Hippocampal formation (tissue), 2 donors: ENCODE results near the gene SPP2.

Experiments used
- DNase-seq, 2 donors: peaks; one replicate each; lab custom pipeline; 2025; lab: John Stamatoyannopoulos, UW

Gene SPP2, protein sequence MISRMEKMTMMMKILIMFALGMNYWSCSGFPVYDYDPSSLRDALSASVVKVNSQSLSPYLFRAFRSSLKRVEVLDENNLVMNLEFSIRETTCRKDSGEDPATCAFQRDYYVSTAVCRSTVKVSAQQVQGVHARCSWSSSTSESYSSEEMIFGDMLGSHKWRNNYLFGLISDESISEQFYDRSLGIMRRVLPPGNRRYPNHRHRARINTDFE

GRCh38 chr2:234050455-234051135 is at the start of gene SPP2:
Gene SPP2 (plus strand): TSS chr2:234050702. CDS start chr2:234050787, 85 bp downstream.
- no peak for DNase-seq

DNA sequence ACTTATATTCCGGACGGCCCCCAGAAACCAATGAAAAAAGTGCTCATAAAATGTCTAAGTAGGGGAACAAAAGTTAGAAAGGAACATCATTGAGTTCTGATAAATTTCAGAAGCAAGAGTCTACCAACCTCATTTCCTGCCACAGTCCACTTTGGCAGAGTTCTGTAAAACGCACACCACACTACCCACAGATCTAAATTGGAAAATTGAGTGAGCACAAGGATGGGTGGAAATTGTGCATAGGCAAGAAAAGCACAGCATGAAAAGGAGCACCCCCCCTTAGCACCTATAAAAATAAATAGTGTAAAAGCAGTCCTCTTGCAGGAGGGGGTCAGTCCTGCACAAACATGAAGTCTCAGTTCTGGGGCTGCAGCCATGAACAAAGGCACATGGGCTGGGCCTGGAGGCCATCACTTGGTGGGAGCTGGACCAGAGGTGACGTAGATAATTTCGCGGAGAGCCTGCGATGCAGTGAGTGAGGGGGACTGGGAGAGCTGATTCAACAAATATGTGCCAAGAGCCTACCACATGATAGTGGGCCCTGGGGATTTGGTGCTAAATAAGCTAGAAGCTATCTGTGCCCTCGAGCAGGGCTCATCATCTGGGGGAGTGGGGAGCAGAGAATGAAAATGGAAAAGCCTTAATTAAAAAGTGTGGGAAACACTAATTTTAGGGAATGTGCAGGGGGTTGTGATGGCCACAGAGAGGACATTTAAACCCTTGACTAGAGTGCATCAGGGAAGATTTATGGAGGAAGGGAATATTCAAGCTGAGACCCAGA is 48.9 kb upstream of the SPP2 start:
- no peak for DNase-seq

- DNase-seq: no peak
Observed at GRCh38 chr2:234002281-234002680, 48.2 kb upstream of the SPP2 start.

DNA sequence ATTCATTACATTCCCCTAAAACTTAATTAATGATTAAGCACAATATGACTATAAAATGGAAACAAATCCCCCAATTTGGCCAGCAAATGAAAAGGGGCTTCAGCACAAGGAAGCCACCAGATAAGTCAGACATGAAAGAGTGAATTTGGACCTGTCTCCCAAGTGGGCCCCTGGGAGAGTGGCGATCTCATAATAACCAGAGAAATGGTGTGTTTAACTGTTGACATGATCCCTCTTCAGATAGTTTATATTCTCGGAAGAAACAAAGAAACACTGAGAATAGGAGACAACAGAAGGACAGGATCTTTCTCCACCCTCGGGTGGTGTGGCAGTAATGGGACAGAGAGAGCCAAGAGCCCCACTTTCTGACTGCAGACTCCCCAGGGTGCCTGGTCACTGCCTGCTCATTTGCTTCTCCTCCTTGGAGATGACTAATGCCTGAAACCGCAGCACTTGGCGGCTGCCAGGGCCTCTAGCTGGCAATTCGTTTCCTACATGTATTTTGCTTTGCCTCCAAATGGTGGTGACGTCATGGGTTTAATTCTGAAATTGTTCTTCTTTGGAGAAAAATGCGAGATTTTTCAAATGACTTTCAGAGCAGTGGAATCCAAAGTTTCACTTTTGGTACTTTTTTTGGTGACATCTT is 46.4 kb upstream of the SPP2 start:
- DNase-seq: no peak

DNA sequence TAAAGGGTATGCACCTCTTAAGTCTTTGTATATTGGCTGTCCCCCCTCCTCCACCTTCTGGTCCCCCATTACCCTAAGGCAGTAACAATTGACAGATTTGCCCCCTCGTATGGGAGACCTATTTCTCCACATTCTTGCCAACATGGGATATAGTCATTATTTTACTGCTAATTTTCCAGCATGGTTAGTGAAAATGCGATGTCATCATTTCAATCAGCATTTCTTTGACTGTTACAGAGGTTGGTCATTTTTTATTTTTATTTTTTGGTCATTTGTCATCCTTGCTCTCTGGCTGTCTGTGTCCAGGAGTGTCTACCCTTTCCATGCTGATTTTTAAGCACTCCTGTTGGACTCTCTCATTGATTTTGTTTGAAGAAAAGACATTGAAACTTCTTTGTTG is 45.4 kb upstream of the SPP2 start:
- DNase-seq: no peak

GRCh38 chr2:234006501-234006900 is 44.0 kb upstream of the SPP2 start:
- no peak for DNase-seq

DNA sequence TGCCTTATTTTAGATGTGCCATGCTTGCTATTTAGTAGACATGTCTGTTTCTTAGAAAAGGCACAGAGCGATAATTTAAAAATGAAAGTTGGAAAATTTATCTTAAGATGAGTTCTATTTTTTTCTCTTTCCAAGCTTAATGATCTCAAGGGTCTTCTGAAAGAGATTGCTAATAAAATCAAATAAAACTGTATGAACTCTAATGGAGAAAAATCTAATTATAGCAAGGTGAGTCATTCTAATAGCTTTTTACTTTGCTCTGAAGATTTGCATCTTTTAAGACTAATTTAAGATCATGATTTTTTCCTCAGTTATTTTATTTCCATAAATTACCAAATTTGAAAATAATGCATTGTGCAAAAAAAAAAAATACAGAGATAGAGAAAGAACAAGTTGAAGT is 36.1 kb upstream of the SPP2 start:
- no peak for DNase-seq

GRCh38 chr2:234015861-234016260 is 34.6 kb upstream of the SPP2 start:
- no peak for DNase-seq

DNA sequence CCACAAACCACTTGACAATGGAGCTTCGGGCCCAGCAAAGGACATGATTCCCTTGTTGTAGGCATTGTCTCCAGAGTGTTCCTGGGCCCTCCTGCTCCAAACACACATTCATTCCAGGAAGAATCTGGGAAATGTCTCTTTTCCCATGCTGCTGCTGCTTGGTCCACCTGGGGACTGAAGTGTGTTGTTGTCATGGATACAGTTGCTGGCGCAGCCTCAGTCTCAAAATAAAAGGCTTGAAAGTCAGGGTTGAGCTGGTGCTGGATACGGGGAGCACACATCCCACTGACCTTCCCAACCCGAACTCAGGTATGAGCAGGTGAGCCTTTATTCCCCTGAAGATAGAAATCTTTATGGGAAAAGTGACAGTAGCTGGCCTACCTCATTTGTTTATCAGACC is 30.6 kb upstream of the SPP2 start:
- DNase-seq: no peak

- no peak for DNase-seq
Observed at GRCh38 chr2:234020332-234020731, 30.2 kb upstream of the SPP2 start.

GRCh38 chr2:234022424-234022823 is 28.1 kb upstream of the SPP2 start:
- no peak for DNase-seq

DNA sequence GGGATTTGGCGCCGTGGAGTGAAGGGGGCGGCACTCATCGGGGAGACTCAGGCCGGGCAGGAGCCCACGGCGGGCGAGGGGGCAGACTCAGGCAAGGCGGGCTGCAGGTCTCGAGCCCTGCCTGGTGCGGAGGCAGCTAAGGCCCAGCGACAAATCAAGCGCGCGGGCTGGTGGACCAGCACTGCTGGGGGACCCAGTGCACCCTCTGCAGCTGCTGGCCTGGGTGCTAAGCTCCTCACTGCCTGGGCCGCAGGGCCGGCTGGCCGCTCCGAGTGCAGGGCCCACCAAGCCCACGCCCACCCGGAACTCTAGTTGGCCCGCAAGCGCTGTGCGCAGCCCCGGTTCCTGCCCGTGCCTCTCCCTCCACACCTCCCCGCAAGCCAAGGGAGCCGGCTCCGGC is 26.2 kb upstream of the SPP2 start:
- DNase-seq: no peak

- no peak for DNase-seq
Observed at GRCh38 chr2:234025466-234025865, 25.0 kb upstream of the SPP2 start.

- no peak for DNase-seq
Observed at GRCh38 chr2:234025891-234026401, 24.6 kb upstream of the SPP2 start.

GRCh38 chr2:234026693-234027254 is 23.7 kb upstream of the SPP2 start:
- no peak for DNase-seq

DNA sequence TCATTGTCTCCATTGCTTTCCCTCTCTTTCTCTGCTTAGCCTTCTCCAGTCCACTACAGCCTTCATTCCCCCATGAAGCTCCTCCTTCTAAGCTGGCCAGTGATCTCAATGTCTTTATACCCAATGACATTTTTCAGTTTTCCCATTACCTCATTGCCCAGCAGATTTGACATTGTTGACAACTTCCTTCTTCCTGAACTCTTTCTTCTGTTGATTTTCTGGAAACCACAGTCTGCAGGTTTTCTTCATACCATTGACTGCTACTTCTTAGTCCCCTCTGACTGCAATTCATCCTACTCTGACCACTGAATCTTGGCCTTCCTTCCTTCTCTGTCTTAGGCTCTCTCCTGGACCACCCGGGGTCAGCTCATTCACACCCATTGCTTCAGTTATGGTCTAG is 22.9 kb upstream of the SPP2 start:
- no peak for DNase-seq

GRCh38 chr2:234029150-234029733 is 21.3 kb upstream of the SPP2 start:
- no peak for DNase-seq

- DNase-seq: no peak
Observed at GRCh38 chr2:234031207-234031606, 19.3 kb upstream of the SPP2 start.

DNA sequence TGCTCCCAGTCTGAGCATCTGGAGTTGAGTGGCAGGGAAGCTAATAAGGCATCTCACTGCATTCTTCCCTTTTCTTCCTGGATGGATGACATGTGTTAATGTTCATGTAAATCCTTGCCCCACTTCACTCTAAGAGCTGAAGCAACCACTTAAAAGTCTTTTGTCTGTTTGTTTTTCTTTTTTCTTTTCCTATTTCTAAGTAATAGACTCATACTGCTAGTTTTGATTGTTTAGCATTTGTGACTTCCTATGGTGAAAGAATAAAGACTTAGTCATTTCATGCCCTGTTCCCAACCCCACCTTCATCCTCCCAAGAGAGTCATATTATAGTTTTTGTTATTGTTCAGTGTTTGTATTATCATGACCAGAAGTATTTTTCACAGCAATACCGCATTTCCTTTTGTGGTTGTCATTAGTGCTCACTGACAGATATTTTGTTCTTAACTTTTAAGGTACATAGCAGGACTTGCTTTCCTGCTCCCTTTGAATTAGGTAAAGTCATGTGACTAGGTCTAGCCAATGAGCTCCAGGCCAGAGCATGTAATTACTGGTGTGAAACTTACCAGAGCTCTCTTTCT is 18.1 kb upstream of the SPP2 start:
- DNase-seq: no peak

- DNase-seq: no peak
Observed at GRCh38 chr2:234033174-234033573, 17.3 kb upstream of the SPP2 start.

DNA sequence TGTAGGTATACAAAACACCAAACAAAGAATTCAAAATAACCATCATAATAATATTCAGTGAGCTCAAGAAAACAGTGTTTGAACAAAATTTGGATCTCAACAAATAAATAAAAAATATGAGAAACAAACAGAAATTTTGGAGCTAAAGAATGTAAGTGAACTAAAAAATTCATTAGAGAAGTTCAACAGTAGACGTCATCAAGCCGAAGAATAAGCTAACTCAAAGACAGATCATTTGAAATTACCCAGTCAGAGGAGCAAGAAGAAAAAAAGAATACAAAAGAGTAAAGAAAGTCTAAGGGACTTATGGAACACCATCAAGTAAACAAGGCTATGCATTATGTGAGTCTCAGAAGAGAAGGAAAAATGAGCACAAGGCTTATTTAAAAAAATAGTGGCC is 16.6 kb upstream of the SPP2 start:
- DNase-seq: no peak
